DMS79 treated with DMSO at 0.1 percent for 48 hours (cell line): ENCODE results near the gene ASCL2.

ENCODE experiments used
- DNase-seq: peaks from one replicate; lab custom pipeline; 2025; lab: John Stamatoyannopoulos, UW

ASCL2 gene, protein sequence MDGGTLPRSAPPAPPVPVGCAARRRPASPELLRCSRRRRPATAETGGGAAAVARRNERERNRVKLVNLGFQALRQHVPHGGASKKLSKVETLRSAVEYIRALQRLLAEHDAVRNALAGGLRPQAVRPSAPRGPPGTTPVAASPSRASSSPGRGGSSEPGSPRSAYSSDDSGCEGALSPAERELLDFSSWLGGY

DNA sequence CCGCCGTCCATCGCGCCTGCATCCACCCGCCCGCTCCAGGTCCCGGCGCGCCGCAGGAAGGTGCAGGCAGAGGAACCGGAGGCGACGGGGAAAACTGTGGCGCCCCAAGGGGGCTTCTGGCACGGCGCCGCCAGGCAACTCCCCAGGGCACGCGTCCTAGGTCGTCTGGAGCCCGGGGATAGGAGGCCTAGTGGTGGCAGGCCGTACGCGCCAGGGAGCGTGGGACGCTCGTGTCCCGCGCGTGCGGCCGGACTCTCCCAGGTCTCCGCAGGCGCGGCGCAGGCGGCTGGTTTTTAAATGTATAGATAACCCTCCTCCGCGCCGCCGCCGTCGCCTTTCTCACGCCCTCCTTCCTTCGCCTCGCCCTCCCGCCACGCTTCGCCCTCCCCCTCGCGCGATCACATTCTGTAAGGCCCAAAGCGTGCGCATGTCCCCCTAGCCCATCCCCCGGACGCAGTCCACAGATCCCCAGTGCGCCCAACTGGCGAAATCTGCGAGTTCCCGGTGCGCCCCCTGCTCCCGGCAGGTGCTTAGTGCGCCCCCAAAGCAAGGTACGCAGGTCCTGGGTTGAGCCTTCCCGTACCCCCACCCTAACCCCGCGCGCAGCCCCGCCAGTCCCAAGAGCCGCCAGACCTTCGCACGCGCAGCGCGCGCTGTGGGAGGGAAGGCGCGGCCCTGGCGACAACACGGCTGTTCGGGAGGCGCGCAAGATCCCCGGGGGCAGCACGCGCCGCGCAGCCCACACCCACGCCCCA lies at the start of gene ASCL2:
Gene ASCL2 (minus strand): TSS at position 267 of the 755 bp plus-strand sequence. CDS start 256 bp downstream, at position 11.
- DNase-seq: no peak

DNA sequence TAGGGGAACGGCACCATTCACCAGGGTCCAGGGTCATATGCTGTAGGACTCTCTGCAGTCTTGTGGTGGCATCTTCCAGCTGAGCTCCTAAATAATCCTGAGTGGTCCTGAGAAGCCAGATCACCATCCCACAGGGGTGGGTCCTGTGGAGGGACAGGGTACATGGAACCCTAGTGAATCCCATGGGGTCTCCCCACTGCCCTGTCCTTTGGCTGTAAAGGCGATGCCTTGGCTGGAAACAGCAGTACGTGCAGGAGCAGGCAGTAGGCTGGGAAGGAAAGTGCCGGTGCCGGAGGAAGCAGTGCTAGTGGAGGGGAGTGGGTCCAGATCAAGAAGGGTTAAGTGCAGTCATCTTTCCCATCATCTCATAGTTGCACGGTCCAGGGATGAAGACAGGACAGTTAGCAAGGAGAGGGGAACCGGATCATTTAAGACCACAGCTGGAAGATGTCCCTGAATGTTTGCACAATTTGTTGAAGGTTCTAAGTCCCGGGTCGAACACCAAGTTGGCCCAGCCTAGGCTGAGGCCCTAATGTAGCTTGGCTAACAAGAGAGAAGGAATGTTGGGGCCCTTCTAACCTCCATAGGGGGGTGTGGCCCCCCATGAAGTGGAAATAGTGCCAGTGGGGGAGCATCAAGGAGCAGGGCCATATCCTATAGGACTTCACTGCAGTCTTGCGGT lies 49.5 kb upstream of the ASCL2 start:
- no peak for DNase-seq

DNA sequence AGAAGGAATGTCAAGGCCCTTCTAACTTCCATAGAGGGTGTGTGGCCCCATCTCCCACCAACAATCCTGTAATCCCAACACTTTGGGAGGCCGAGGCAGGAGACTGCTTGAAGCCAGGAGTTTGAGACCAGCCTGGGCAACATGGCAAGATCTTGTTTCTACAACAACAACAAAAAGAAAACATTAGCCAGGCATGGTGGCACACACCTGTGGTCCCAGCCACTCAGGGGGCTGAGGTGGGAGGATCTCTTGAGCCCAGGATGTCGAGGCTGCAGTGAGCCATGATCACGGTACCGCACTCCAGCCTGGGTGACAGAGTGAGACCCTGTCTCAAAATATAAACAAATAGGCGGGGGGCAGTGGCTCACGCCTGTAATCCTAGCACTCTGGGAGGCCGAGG lies 48.3 kb upstream of the ASCL2 start:
- no peak for DNase-seq

DNA sequence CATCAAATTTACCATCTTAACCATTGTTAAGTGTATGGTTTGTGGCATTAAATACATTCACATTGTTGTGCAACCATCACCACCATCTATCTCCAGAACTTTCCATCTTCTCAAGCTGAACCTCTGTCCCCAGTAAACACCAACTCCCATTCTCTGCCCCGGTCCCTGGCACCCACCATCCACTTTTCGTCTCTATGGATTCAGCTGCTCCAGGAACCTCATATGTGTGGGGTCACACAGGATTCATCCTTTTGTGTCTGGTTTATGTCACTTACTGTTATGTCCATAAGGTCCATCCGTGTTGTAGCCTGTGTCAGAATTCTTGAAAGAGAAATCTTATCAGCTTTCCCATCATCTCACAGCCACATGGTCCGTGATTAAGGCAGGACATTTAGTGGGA lies 47.7 kb upstream of the ASCL2 start:
- DNase-seq: no peak

DNA sequence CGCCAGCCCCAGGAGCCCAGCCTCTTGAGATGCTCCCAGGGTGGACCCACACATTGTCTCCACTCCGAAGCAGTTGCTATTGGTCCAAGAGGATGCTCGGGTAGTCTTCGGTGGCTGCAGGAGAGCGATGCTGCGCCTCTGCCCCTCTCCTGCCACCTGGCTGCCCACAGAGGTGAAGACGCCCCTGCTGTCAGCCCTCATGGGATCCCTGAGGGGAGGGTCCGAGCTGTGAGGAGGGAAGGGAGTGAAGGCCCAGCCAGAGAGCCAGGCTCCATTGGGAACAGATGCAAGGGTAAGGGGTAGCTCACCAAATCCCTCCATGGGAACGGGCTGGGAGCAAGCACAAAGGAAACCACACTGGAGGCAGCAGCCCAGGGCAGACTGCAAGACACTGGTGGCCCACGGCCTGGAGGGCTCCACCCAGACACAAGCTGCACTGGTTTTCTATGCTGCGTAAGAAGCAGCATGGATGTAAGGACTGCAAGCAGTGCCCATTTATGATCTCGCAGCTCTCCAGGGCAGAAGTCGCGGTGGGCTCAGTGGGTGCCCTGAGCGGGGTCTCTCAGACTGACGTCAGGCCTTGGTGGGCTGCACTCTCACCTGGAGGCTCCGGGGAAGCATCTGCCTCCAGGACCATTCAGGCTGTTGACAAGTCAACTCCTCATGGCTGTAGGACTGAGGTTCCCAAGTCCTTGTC lies 47.1 kb upstream of the ASCL2 start:
- DNase-seq: no peak

DNA sequence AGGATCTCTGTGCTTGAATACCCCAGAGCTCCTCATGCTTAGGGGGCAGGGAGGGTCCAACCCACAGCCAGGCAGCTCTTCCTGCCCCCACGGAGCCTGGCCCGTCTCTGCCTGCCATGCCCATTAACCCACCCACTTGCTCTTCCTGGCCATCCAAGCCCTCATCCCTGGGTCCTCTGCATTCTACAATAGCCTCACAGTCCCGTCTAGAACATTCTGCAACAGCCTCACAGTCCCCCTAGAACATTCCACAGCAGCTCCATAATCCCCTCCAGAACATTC lies 46.5 kb upstream of the ASCL2 start:
- DNase-seq: no peak

DNA sequence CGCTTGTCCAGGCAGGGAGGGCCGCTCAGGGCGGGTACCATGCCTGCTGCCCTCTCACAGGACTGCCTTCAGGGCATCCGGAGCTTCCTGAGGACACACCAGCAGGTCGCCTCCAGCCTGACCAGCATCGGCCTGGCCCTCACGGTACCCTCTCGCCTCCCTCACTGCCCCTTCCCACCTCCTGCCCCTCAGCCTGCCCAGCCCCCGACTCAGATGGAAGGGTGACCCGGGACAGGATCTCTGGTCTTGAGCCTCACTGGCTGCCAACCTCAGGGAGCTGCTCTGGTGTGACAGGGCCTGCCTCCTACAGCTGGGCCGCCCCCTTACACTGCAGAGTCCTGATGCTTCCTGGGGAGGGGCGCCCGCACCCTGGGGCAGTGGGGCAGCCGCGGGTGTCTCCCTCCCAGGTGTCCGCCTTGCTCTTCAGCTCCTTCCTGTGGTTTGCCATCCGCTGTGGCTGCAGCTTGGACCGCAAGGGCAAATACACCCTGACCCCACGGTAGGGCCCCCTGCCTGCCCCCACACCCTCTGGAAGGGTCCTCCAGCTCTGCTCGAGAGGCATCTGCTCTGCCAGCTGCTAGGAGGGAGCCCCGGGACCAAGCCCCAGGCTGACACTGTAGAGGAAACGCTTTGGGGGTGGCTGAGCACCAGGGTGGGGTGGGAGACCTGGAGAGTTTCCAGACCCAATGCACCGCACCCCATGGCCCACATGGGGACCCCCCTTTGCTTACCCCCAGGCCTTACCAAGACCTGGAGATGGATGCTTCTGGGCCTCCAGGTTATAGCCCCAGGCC lies 46.0 kb upstream of the ASCL2 start:
- no peak for DNase-seq

DNA sequence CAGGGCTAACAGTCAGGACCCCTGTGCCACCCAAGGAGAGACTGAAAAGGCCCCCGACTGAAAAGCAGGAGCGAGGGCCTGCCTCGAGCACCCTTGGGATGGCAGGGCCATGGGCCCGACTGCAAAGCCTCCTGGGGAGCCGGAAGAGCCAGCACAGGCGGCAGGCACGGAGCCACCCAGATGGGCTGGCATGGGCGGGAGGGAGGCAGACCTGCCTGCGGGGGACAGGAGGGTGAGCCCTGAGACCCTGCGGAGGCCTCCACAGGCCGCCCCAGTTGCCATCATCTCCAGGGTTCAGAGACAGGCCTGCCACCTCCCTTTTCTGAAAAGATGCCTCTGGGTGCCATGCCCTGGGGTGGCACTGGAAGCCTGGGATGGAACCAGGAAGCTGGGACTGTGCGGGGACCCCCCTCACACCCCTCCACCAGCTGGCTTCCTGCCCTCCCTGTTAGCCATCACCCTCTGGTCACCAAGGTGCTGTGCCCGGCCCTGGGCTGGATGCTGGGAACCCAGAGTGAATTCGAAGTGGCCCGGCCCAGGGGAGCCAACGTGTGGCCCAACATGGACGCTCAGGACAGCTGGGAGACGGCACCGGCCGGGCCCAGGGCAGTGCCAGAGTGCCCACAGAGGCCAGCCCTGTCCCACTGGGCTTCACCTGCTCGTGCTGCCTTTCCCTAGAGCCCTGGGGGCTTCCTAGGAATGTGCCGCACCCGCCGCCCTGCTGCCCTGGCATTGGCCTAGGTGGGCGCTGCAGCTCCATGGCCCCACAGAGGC lies 45.2 kb upstream of the ASCL2 start:
- no peak for DNase-seq

DNA sequence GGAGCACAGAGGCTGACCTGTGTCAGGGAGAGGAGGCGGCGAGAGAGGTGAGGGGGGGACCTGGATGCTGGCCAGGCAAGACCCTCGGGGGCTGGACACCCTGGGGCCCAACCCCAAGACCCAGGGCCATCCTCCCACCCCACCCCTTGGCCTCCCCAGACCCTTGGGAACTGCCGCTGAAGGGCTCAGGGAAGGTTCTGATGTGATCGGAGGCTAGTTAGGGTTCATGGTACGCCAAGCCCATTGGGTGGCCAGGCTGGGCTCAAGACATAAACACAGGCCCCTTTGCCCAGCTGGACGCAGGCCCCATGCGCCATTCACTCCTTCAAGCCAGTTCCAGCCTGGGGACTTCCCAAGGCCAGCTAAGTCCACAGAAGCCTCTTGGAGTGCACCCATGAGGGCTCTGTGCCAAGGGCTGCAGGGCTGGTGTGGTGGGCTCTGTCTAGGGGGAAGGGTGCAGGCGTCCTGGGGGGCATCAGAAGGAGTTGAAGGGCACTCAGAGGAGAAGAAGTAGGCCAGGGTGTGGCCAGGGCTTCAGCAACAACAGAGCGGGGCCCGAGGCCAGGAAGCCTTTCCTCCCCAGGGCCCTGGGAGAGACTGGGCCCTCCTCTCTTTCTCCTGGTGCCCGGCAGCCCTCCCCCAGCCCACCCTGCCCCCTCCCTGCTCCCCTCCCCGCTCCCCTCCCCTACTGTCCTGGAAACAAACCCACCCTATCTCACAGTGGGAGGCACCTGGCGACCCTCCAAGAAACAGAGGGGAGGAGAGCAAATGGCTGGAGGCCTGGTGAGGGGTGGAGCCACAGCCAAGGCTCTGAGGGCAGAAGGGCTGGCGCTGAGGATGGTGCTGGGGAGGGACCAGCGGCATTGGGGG lies 44.4 kb upstream of the ASCL2 start:
- DNase-seq: peak; percentile 44

DNA sequence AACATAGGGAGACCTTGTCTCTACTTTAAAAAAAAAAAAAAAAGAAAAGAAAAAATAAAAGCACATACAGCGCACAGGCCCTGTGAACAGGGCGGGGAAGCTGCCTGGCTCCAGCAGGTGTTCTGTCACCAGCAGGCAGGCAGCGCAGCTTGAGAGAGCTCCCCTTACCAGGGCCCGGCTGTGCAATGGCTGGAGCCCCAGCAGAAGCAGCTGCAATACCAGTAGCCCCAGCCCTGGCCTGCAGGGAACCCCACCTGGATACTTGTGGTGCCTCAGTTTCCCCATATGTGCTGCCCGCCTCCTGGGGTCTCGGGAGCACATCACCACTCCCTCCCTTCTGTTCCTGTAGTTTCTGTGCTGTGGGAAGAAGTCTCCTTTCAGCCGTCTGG lies 43.7 kb upstream of the ASCL2 start:
- no peak for DNase-seq

DNA sequence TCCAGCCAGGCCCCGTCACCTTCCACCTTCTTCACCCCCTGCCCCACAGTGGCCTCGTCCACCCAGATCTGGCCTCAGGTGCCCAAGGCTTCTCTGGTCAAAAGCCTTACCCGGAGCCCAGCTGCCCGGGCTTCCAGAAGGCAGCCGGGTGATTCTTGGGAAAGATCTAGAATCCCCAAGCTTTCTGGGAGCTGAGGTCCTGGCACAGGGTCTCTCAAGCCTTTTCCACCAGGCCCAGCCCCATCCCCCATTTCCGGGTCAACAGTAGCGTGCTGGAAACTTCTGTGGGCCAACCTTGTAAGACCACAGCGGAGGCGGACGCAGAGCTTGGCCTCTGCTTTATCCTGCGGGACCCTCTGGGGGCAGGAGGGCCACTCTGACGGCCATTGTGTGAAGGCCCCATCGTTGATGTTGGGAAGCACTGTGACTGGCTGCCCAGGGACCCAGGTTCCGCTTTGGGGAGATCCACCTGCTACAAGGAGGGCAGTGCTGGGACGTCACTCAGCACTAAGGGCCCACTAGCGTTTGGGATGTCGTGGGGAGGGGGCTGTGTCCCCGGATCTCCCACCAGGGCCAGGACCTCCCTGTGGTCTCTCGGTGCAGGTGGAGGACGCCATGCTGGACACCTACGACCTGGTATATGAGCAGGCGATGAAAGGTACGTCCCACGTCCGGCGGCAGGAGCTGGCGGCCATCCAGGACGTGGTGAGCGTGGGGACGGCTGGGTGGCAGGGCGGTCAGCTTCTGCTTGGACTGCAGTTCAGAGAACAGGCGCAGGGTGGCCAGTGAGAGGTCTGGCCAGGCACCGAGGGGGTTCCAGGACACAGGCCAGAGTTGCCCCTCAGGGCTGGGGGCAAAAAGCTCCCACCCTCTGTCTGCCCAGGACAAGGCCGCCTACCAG lies 42.9 kb upstream of the ASCL2 start:
- DNase-seq: no peak

DNA sequence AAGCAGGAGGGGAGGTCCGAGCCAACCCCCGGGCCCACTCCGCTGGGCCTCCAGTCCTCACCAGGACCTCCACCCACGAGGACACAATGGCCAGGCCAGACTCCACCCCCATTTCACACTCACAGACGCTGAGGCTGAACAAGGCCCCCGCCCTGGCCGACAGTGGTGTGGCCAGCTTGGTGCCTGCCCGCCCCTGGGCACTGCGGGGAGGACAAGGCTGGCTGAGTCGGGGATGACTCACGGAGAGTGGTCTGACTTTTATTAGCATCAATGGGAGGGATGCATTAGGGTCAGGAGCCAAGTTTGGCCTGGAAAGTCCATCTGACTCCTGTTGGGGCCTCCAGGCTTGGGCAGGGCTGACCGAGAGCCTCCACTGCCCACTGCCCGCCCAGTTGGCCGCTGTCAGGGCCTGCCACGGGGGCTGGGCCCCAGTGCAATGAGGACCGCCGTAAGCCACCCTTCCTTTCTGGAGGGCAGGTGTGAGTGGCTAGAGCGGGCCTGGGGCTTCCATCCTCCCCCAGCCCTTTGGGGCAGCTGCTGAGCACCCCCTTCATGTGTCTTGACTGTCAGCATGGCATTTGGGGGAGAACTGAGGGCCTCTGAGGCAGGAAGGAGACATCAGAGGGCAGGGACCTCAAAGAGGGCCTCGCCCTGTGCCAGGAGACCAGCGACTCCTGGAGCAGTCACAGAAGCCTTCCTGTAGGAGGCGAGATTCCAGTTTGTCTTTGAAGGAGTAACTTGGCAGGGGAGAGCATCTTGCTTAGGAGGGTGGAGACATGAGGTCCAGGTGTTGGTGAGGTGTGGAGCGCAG lies 42.0 kb upstream of the ASCL2 start:
- DNase-seq: no peak

DNA sequence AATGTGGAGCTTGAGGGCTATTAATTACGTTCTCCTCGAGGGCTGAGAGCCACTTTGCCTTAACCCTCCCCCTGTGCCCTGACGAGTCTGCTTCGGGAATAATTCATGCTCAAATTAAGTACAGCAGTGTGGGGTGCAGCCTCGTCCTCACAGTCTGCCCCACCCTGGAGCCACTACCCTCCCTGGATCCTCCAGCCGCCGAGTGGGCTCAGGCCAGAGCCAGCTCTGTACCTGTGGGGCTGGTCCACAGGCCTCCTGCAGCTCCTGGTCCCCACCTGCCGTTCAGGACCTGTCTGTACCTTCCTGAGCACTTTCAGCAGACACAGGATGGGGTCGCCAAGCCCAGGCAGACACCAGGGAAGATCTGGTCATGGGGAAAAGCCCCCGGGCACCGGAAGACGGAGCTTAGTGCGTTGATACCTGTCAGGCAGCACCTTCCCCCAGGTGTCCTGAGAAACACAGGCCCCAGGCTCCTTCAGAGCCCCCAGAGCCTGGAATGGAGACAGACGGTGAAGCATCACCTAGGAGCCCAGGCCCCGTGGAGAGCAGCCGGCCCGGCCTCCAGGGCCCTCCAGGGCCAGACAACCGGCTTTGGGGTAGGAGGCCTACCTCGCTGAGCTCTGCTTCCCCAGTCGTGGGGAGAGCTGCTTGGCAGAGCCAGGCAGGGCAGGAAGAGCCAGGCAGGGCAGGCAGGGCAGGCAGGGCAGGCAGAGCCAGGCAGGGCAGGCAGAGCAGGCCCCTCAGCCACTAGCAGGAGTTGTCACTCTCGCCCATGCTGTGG lies 41.2 kb upstream of the ASCL2 start:
- DNase-seq: peak; percentile 13

DNA sequence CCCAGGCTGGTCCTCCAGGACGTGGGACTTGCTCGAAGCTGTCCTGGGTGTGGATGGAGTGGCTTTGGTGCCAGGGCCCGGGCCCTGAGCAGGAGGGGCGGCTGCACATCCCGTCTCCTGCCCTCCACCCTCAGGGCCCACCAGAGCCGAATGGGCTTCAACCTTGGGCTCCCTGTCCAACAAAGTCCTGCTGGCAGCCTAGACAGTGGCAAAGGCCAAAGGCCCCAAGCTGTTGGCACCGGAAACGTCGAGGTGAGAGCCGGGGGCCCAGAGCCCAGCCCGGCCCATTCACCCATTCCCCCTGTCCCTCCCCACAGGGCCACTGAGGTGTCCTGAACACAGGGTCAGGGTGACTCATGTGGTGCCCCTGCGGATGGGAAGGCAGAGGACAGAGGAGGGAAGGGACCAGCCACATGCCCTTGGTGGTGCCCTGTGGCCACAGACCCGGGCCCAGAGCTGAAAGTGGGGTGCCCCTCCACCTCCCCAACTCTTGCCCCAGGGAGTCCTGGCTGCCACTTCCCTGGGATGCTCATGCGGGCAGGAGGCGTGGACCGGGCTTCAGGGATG lies 40.5 kb upstream of the ASCL2 start:
- no peak for DNase-seq

DNA sequence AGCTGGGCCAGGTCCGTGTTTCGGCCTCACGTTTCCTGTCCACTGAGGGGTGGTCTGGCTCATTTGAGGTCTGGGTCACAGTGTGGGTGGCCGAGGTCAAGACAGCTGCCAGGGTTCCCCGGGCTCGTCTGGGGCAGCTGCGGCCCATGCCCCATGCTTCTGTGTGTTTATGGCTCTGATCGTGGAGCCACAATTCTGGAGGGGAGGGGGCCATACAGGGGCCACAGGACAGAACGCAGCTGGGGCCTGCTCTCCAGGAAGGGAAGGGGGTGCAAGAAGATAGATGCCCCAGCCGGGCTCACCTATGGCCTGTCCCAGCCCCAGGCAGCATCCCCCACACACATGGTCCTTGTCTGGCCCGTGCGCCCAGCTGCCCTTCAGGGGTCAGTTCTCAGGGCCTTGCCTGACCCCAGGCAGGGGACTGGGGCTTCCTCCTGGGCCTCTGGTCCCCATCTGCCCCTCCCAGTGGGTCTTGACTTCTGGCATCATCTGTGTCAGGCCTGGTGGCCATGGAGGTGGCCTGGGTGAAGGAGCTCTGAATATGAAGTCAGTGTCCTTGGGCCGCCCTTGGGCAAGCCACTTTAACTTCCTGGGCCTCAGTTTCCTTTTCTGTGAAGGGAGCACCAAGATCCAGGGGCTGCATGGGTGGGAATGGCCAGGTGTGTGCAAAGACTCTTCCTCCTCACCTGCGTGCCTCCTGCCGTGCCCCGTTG lies 39.8 kb upstream of the ASCL2 start:
- no peak for DNase-seq

DNA sequence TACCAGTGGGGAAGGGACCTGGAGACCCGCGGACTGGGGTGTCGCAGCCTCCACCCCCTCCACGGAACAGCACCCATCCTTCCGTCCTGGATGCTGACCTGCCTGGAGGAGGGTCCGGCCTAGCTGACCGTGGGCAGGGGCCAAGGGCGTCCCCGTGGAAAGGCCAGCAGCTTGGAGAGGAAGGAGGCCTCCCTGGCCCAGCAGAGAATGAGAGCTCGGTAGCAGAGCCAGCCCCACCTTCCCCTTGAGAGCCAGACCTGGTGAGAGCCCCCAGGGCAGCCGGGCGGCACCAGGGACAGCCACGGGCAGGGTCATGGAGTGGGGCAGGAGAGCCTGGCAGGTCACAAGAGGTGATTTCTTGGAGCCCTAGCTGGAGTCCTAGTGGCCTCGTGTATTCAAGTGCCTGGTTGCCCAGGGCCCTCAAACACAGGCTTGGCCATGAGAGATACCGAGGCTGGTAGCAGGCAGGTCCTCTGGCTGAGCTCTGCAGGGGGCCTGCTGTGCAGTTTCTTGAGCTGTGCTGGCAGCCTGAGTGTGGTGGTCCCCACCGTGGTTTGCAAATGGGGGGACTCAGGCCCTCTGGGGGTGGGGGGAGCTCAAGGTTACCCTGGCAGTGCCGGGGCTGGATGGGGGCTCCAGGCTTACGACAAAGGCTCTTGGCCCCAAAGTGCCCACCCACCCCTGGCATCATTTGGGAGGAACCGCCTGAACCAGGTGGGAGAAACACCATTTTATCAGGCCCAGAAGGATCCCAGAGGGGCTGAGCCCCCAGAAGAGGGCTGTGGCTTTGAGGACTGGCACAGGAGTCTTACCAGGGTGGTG lies 39.1 kb upstream of the ASCL2 start:
- DNase-seq: no peak
